Upper lobe of right lung (tissue), 1 donor: ENCODE measurements around the gene ZNF688. TPM values are rescaled to one million over a fixed set of nuclear protein-coding genes. Genes with fewer than 3 reads are reported as not detected.
"Not testable (repeated sequence)": the region's sequence is repeated elsewhere in the genome, so short reads cannot be mapped to it uniquely, and the experiment has no call there.

Experiments used
- ATAC-seq: fragments of 200-7000 bp; cut with Tn5 transposase; one replicate; pipeline ENCODE4 v1.9.1; 2020; ENCODE audit warnings: mild to moderate bottlenecking, moderate library complexity
- DNase-seq: peaks from one replicate; pipeline ENCODE4 v3.0.0-alpha.2; 2020
- H3K27ac ChIP-seq: fragments of 200-600 bp; one replicate; pipeline ENCODE4 v1.8.0; 2022
- H3K27me3 ChIP-seq: fragments of 200-600 bp; one replicate; pipeline ENCODE4 v1.8.0; 2022; ENCODE audit warnings: mild to moderate bottlenecking
- H3K36me3 ChIP-seq: fragments of 200-600 bp; one replicate; pipeline ENCODE4 v1.8.0; 2022
- H3K4me1 ChIP-seq: fragments of 200-600 bp; one replicate; pipeline ENCODE4 v1.8.0; 2022
- H3K4me3 ChIP-seq: fragments of 200-600 bp; one replicate; pipeline ENCODE4 v1.8.0; 2022; ENCODE audit warnings: mild to moderate bottlenecking
- H3K9me3 ChIP-seq: fragments of 200-600 bp; one replicate; pipeline ENCODE4 v1.8.0; 2022
- CTCF ChIP-seq: fragments of 200-600 bp; IDR thresholded peaks from one replicate; pipeline ENCODE4 v1.8.0; 2022; ENCODE audit warnings: antibody characterized with exemption
- intact Hi-C: fragments of 100-400 bp; cut with DNase I; formaldehyde crosslinking; loops from one replicate; pipeline ENCODE4 v1.11.0; 2022
- total RNA-seq: library from RNA; stranded (reverse); fragmentation: NEBNext Ultra II Directional; extraction: Animal tissue kit (Norgen Biotek cat#: 25700); gene quantifications from one replicate; pipeline ENCODE4 v1.2.1, GENCODE V29; 2021
- donor health status: DM: no; HTN: yes; CAD: no; lungs with severe emphysema.

Gene ZNF688
- total RNA-seq, 1 donor from 2014 or later: 13.1 TPM

GRCh38 chr16:30524575-30525568, 46.6 kb downstream of the ZNF688 start:
- H3K4me1 ChIP-seq: peaks cover 14% of the 10 kb centered on the region
- ATAC-seq: no peak
- intact Hi-C loops: no loop called here
- H3K27me3 ChIP-seq: no peaks in the 10 kb centered on the region
- TF ChIP-seq CTCF: no peak
- DNase-seq: peak; percentile 62
- H3K4me3 ChIP-seq: no peak overlapping the region
- H3K9me3 ChIP-seq: no peaks in the 10 kb centered on the region
- H3K36me3 ChIP-seq: no peaks in the 10 kb centered on the region
- H3K27ac ChIP-seq: no peak overlapping the region

GRCh38 chr16:30523768-30524574, 47.5 kb downstream of the ZNF688 start:
- Histone ChIP-seq H3K36me3 (no peaks in the 10 kb centered on the region), H3K27ac (no peak overlapping the region), H3K27me3 (no peaks in the 10 kb centered on the region), H3K4me3 (no peak overlapping the region), H3K9me3 (no peaks in the 10 kb centered on the region), H3K4me1 (peaks cover 14% of the 10 kb centered on the region)
- intact Hi-C loops: no loop called here
- no peak for TF ChIP-seq CTCF
- ATAC-seq: no peak
- no peak for DNase-seq

- H3K27ac ChIP-seq, H3K4me1 ChIP-seq, DNase-seq, H3K9me3 ChIP-seq, intact Hi-C loops, H3K4me3 ChIP-seq, ATAC-seq, H3K36me3 ChIP-seq, H3K27me3 ChIP-seq: not testable (repeated sequence)
Measured at GRCh38 chr16:30522702-30523463, 48.6 kb downstream of the ZNF688 start.

GRCh38 chr16:30521873-30522641, 49.5 kb downstream of the ZNF688 start:
- no peaks in the 10 kb centered on the region for H3K27me3 ChIP-seq
- TF ChIP-seq CTCF: no peak
- no peak for ATAC-seq
- no peaks in the 10 kb centered on the region for H3K36me3 ChIP-seq
- H3K9me3 ChIP-seq: no peaks in the 10 kb centered on the region
- H3K4me3 ChIP-seq: no peak overlapping the region
- DNase-seq: no peak
- intact Hi-C loops: no loop called here
- H3K4me1 ChIP-seq: peaks cover 5% of the 10 kb centered on the region
- no peak overlapping the region for H3K27ac ChIP-seq

GRCh38 chr16:30521476-30521872, 50.0 kb downstream of the ZNF688 start:
- Histone ChIP-seq H3K27ac (no peak overlapping the region), H3K4me1 (peaks cover 5% of the 10 kb centered on the region), H3K36me3 (no peaks in the 10 kb centered on the region), H3K9me3 (no peaks in the 10 kb centered on the region), H3K4me3 (no peak overlapping the region), H3K27me3 (no peaks in the 10 kb centered on the region)
- DNase-seq (no peak), ATAC-seq (no peak)
- intact Hi-C loops: no loop called here
- no peak for TF ChIP-seq CTCF

Other genes with a start within 250 kb of the ZNF688 start
- gene CD2BP2, start 216.4 kb downstream of the ZNF688 start, total RNA-seq: 51.5 TPM
- gene TBC1D10B, start 201.2 kb downstream of the ZNF688 start, total RNA-seq: 36.0 TPM
- not detected for gene MYL11, start 196.9 kb downstream of the ZNF688 start, total RNA-seq
- 8.6 TPM for gene SEPTIN1, start 189.2 kb downstream of the ZNF688 start, total RNA-seq
- 6.1 TPM for gene ZNF48, start 176.3 kb downstream of the ZNF688 start, total RNA-seq
- 4.5 TPM for gene ZNF771, start 164.1 kb downstream of the ZNF688 start, total RNA-seq
- gene DCTPP1, start 141.7 kb downstream of the ZNF688 start, total RNA-seq: 17.9 TPM
- 54.9 TPM for gene SEPHS2, start 125.8 kb downstream of the ZNF688 start, total RNA-seq
- gene ITGAL, start 99.0 kb downstream of the ZNF688 start, total RNA-seq: 62.8 TPM
- gene ZNF768, start 45.1 kb downstream of the ZNF688 start, total RNA-seq: 25.8 TPM
- gene ZNF747, start 36.9 kb downstream of the ZNF688 start, total RNA-seq: 11.5 TPM
- 10.6 TPM for gene ZNF764, start 13.3 kb downstream of the ZNF688 start, total RNA-seq
- 16.3 TPM for gene ZNF785, start 14.0 kb upstream of the ZNF688 start, total RNA-seq
- 7.2 TPM for gene ZNF689, start 38.7 kb upstream of the ZNF688 start, total RNA-seq
- gene PRR14, start 79.2 kb upstream of the ZNF688 start, total RNA-seq: 48.2 TPM
- gene FBRS, start 86.7 kb upstream of the ZNF688 start, total RNA-seq: 65.0 TPM
- 66.6 TPM for gene SRCAP, start 127.5 kb upstream of the ZNF688 start, total RNA-seq
- 26.0 TPM for gene PHKG2, start 176.7 kb upstream of the ZNF688 start, total RNA-seq
- 5.5 TPM for gene CFAP119, start 190.3 kb upstream of the ZNF688 start, total RNA-seq
- gene RNF40, start 190.6 kb upstream of the ZNF688 start, total RNA-seq: 93.6 TPM
- gene ZNF629, start 215.5 kb upstream of the ZNF688 start, total RNA-seq: 13.3 TPM